ENCODE measurements around the gene IFT27. TPM values are rescaled to one million over a fixed set of nuclear protein-coding genes. Genes with fewer than 3 reads are reported as not detected.
A peak's percentile ranks its signal among the peaks of the same experiment; 100 is the strongest.

IFT27 gene
- polyA plus RNA-seq, 10 donors, result 19.2 to 31.2 (median 25.1) TPM

- DNase-seq, result no peak
Measured at GRCh38 chr22:36798674-36799066, 22.8 kb upstream of the IFT27 start.

- no peak for DNase-seq
Measured at GRCh38 chr22:36797911-36798673, 22.2 kb upstream of the IFT27 start.

- no peak for DNase-seq
Measured at GRCh38 chr22:36797374-36797773, 21.5 kb upstream of the IFT27 start.

GRCh38 chr22:36796552-36797175 is 20.7 kb upstream of the IFT27 start:
- DNase-seq, result no peak

GRCh38 chr22:36795633-36796032 is 19.7 kb upstream of the IFT27 start:
- no peak for DNase-seq

- no peak for DNase-seq
Measured at GRCh38 chr22:36790648-36791047, 14.7 kb upstream of the IFT27 start.

GRCh38 chr22:36787204-36787988 is 11.5 kb upstream of the IFT27 start:
- DNase-seq, result no peak

GRCh38 chr22:36783743-36784142 is 7.8 kb upstream of the IFT27 start:
- DNase-seq, result no peak

GRCh38 chr22:36781656-36782627 is 6.0 kb upstream of the IFT27 start:
- DNase-seq, result peak; percentile 58 to 82 (median 69)

GRCh38 chr22:36778020-36778419 is 2.1 kb upstream of the IFT27 start:
- no peak for DNase-seq

- no peak for DNase-seq
Measured at GRCh38 chr22:36776722-36777121, 803 bp upstream of the IFT27 start.

- DNase-seq, result peak in 1 of 3 donors; percentile 31
Measured at GRCh38 chr22:36775586-36775963, 344 bp downstream of the IFT27 start.

GRCh38 chr22:36773935-36774334 is 2.0 kb downstream of the IFT27 start:
- DNase-seq, result peak in 1 of 3 donors; percentile 25

- no peak for DNase-seq
Measured at GRCh38 chr22:36772451-36772850, 3.5 kb downstream of the IFT27 start.

GRCh38 chr22:36771356-36772063 is 4.4 kb downstream of the IFT27 start:
- DNase-seq, result no peak

GRCh38 chr22:36770513-36771231 is 5.2 kb downstream of the IFT27 start:
- DNase-seq, result no peak

- DNase-seq, result no peak
Measured at GRCh38 chr22:36769541-36770512, 6.1 kb downstream of the IFT27 start.

GRCh38 chr22:36768616-36769015 is 7.3 kb downstream of the IFT27 start:
- DNase-seq, result no peak

GRCh38 chr22:36768141-36768540 is 7.8 kb downstream of the IFT27 start:
- DNase-seq, result no peak
